Cardiac septum (tissue), 1 donor: ENCODE results near the gene PIGU. TPM values are rescaled to one million over a fixed set of nuclear protein-coding genes. Genes with fewer than 3 reads are reported as not detected.

Source experiments
- total RNA-seq: library from RNA; stranded (reverse); fragmentation: NEBNext Ultra II Directional; extraction: Animal tissue kit (Norgen Biotek cat#: 25700); gene quantifications from one replicate; pipeline ENCODE4 v1.2.1, GENCODE V29; 2021
- donor health status: DM: no; HTN: no; CAD: no.

PIGU gene
- total RNA-seq, 1 donor from 2014 or later: 11.0 TPM

Other genes with a start within 250 kb of the PIGU start
- 157 TPM for gene DYNLRB1, start 160.7 kb downstream of the PIGU start, total RNA-seq
- gene MAP1LC3A, start 118.4 kb downstream of the PIGU start, total RNA-seq: 61.0 TPM
- 117 TPM for gene TP53INP2, start 27.3 kb upstream of the PIGU start, total RNA-seq
- 18.5 TPM for gene NCOA6, start 148.6 kb upstream of the PIGU start, total RNA-seq
- 20.1 TPM for gene GGT7, start 195.8 kb upstream of the PIGU start, total RNA-seq
- gene ACSS2, start 199.5 kb upstream of the PIGU start, total RNA-seq: 73.8 TPM